ENCODE data around the gene B3GNT5. TPM values are rescaled to one million over a fixed set of nuclear protein-coding genes. Genes with fewer than 3 reads are reported as not detected.

B3GNT5 gene
- total and polyA plus RNA-seq, 7 donors = 12.1 to 98.9 (median 54.7) TPM

DNA sequence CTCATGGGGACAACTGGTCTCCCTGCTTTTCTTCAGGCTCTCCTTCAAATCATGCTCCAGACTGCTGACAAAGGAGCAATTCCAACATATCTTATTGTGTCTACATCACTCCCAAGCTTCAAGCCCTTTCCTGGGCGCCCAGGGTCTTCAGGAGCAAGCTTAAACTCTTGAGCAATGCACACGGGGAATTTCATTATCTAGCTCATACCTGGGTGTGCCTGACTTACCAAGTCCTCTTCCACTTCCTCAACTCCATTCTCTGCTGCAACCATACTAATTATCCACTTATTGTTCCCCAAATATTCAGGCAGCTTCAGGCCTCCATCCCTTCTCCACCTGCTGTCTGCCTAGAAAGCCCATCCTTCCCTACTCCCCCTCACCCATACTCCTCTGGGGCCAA is 50.6 kb downstream of the B3GNT5 start:
- intact Hi-C loops (cut with DNase I) = no loop called here
- Histone ChIP-seq H3K36me3 (ENCODE audit: insufficient read depth in 1 of 2, low read depth in 1 of 2) (no peaks in the 10 kb centered on the region), H3K27me3 (ENCODE audit: insufficient read depth in 3 of 3, low read length in 2 of 3) (no peaks in the 10 kb centered on the region), H3K4me1 (peaks cover 68% of the 10 kb centered on the region), H3K27ac (peak overlapping the region; percentile 88), H3K9me3 (no peaks in the 10 kb centered on the region), H3K4me3 (no peak overlapping the region)
- 85 to 95% (median 85%) methylated on average over 2 of the region's 2 CpGs for WGBS, 3 donors
- ATAC-seq = no peak
- no peak for DNase-seq
- TF ChIP-seq, protein P1, sequence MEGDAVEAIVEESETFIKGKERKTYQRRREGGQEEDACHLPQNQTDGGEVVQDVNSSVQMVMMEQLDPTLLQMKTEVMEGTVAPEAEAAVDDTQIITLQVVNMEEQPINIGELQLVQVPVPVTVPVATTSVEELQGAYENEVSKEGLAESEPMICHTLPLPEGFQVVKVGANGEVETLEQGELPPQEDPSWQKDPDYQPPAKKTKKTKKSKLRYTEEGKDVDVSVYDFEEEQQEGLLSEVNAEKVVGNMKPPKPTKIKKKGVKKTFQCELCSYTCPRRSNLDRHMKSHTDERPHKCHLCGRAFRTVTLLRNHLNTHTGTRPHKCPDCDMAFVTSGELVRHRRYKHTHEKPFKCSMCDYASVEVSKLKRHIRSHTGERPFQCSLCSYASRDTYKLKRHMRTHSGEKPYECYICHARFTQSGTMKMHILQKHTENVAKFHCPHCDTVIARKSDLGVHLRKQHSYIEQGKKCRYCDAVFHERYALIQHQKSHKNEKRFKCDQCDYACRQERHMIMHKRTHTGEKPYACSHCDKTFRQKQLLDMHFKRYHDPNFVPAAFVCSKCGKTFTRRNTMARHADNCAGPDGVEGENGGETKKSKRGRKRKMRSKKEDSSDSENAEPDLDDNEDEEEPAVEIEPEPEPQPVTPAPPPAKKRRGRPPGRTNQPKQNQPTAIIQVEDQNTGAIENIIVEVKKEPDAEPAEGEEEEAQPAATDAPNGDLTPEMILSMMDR (IDR thresholded peaks at IDR 0.05) = no peak

DNA sequence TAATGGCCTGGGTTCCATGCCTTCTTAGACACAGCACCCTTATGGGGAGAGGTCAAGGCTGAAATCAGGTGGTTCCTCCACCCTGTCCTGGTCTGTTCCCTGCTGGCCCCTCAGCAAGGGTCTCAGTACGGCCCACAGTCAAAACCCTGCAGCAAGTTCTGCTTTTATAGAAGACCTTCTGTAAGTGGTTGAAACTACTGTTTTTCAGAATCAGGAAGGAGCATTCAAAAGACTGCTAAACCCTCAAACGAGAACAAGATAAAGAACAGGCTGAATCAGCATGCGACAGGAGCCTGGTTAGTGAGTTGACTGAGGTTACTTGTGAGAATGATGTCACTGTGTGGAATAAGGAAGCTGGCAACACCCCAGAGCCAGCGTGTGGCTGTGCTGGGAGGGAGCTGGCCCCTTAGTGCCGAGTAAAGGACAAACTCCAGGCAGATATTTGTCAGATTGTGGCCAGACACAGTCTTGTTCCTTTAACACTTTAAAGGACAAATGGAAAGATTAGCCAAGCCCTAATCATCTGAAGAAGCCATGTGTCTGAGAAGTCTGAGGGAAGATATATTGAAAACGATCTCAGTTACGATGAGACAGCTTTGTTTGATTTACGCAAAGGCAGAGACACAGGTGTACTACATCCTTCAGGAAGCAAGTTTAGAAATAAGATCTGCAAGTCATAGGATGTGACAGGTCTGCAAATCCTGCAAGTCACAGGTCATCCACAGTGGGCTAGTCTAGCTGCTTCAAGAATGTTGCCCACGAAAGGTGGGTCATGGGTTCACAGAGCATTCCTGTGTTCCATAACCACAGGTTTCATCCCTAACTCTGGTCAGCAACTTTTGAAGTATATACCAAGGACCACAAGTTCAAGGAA is 54.0 kb downstream of the B3GNT5 start:
- H3K36me3 ChIP-seq (ENCODE audit: insufficient read depth in 1 of 2, low read depth in 1 of 2) = no peaks in the 10 kb centered on the region
- H3K27ac ChIP-seq = peak overlapping the region; percentile 87
- WGBS, 3 donors = 31 to 38% (median 32%) methylated on average over 9 of the region's 9 CpGs
- no peaks in the 10 kb centered on the region for H3K27me3 ChIP-seq (ENCODE audit: insufficient read depth in 3 of 3, low read length in 2 of 3)
- peaks cover 49% of the 10 kb centered on the region for H3K4me1 ChIP-seq
- ATAC-seq (peak; percentile 78 to 85 (median 78)), DNase-seq (peak; percentile 66 to 87)
- H3K9me3 ChIP-seq = no peaks in the 10 kb centered on the region
- peak overlapping the region; percentile 5 for H3K4me3 ChIP-seq
- TF ChIP-seq, protein P1 (IDR thresholded peaks at IDR 0.05) = no peak
- intact Hi-C loops (cut with DNase I) = loop anchor here in 1 of 2 donors (5.0 kb wide), 1 partner anchor 55 kb away; the partner anchor contains the start of gene B3GNT5

GRCh38 chr3:183307749-183308148 is 54.7 kb downstream of the B3GNT5 start:
- peak overlapping the region; percentile 87 for H3K27ac ChIP-seq
- DNase-seq = no peak
- TF ChIP-seq, protein P1 (IDR thresholded peaks at IDR 0.05) = no peak
- ATAC-seq = no peak
- H3K4me3 ChIP-seq = no peak overlapping the region
- WGBS, 3 donors = 96 to 98% (median 97%) methylated on average over 2 of the region's 2 CpGs
- intact Hi-C loops (cut with DNase I) = loop anchor here in 1 of 2 donors (5.0 kb wide), 1 partner anchor 55 kb away; the partner anchor contains the start of gene B3GNT5
- H3K9me3 ChIP-seq = no peaks in the 10 kb centered on the region
- peaks cover 44% of the 10 kb centered on the region for H3K4me1 ChIP-seq
- H3K27me3 ChIP-seq (ENCODE audit: insufficient read depth in 3 of 3, low read length in 2 of 3) = no peaks in the 10 kb centered on the region
- no peaks in the 10 kb centered on the region for H3K36me3 ChIP-seq (ENCODE audit: insufficient read depth in 1 of 2, low read depth in 1 of 2)

GRCh38 chr3:183308751-183309150 is 55.7 kb downstream of the B3GNT5 start:
- intact Hi-C loops (cut with DNase I) = loop anchor here in 1 of 2 donors (5.0 kb wide), 1 partner anchor 56 kb away; the partner anchor contains the start of gene B3GNT5
- WGBS, 3 donors = 59 to 67% (median 65%) methylated on average over 5 of the region's 5 CpGs
- TF ChIP-seq, protein P1 (IDR thresholded peaks at IDR 0.05) = no peak

More at GRCh38 chr3:183308751-183309150, 55.7 kb downstream of the B3GNT5 start:
- Histone ChIP-seq H3K27me3 (ENCODE audit: insufficient read depth in 3 of 3, low read length in 2 of 3) (no peaks in the 10 kb centered on the region), H3K27ac (peak overlapping the region; percentile 87), H3K9me3 (no peaks in the 10 kb centered on the region), H3K4me3 (no peak overlapping the region), H3K4me1 (peaks cover 39% of the 10 kb centered on the region), H3K36me3 (ENCODE audit: insufficient read depth in 1 of 2, low read depth in 1 of 2) (no peaks in the 10 kb centered on the region)
- DNase-seq = no peak
- ATAC-seq = no peak

Measured in psoas muscle (tissue), 8 donors.